Epithelial cell of umbilical artery (primary cell): Measurements from ENCODE around the gene CHMP2B. TPM values are rescaled to one million over a fixed set of nuclear protein-coding genes. Genes with fewer than 3 reads are reported as not detected.

ENCODE experiments used
- total RNA-seq: library from RNA; depleted of rRNA; stranded (reverse); fragments of >200 nt; gene quantifications from 2 replicates; pipeline ENCODE4 v1.2.3, GENCODE V29; 2014

CHMP2B gene, protein sequence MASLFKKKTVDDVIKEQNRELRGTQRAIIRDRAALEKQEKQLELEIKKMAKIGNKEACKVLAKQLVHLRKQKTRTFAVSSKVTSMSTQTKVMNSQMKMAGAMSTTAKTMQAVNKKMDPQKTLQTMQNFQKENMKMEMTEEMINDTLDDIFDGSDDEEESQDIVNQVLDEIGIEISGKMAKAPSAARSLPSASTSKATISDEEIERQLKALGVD
- total RNA-seq = 24.7 and 27.4 TPM in 2 replicates

DNA sequence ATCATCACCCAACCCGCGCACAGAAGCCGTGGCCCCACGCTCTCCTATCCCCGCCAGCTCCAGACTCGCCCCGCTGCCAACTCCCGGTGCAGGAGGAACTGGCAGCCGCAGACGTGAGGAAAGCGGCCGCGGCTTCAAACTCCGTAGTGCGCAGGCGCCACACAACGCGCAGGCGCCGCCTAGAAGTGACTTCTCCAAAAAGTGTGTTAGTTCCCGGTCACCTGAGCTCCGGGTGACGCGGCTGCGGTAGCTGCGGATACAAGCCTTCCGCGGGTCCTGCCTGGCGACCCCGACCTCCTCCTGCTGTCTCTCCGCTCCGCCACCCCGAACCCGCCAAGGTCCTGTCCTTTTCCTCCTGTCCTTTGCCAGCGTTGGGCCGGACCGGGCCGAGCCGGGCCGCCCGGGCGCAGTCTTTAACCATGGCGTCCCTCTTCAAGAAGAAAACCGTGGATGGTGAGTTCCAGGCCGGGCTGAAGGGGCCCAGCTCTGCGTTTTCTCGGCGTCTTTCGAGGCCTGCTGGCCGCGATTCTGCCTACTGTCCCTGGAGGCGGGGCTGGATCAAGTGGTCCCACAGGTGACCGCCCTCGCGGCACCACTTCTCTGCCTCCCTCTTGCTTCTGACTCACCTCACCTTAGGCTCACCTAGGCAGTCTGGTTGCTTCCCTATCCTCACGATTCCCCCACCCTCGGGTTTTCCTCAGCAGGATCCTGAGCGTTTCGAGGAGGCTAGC, at the start of gene CHMP2B:
Gene CHMP2B (plus strand): TSS at position 206 of the 731 bp plus-strand sequence. CDS start 214 bp downstream, at position 420.

GRCh38 chr3:87276484-87276883, 49.4 kb downstream of the CHMP2B start, which contains the start of gene POU1F1:
Gene POU1F1, minus strand, starts transcription at chr3:87276584. Its CDS starts 122 bp downstream, at chr3:87276462.

Other genes starting within 250 kb of the CHMP2B start
- gene VGLL3, start 236.2 kb upstream of the CHMP2B start, total RNA-seq = 3.2 and 5.6 TPM in 2 replicates
- not detected in 2 replicates for gene POU1F1, start 49.3 kb downstream of the CHMP2B start, total RNA-seq